Sigmoid colon (tissue), 7 donors: ENCODE measurements around the gene MAPK1IP1L. TPM values are rescaled to one million over a fixed set of nuclear protein-coding genes. Genes with fewer than 3 reads are reported as not detected.

Experiments used
- DNase-seq: peaks from one replicate; pipeline ENCODE4 v3.0.0-alpha.2; 2019
- H3K27ac ChIP-seq, 4 donors: fragments of 200-600 bp; sonication (generic); one replicate each; pipeline ENCODE4 v1.5.1; 2016 to 2019; ENCODE audit warnings: mild to moderate bottlenecking in 1 of 4
- H3K27me3 ChIP-seq, 3 donors: fragments of 200-600 bp; sonication (generic); one replicate each; pipeline ENCODE4 v1.5.1; 2019; ENCODE audit warnings: mild to moderate bottlenecking in 1 of 3
- H3K36me3 ChIP-seq, 4 donors: fragments of 200-600 bp; sonication (generic); one replicate each; pipeline ENCODE4 v1.5.1; 2016 to 2019
- H3K4me1 ChIP-seq, 4 donors: fragments of 200-600 bp; sonication (generic); one replicate each; pipeline ENCODE4 v1.5.1; 2017 to 2019
- H3K4me3 ChIP-seq, 4 donors: fragments of 200-600 bp; sonication (generic); one replicate each; pipeline ENCODE4 v1.5.1; 2017 to 2019; ENCODE audit warnings: mild to moderate bottlenecking in 2 of 4, moderate library complexity in 1 of 4
- H3K9me3 ChIP-seq, 4 donors: fragments of 200-600 bp in 3 of 4; sonication (generic) in 3 of 4; one replicate each; pipeline versions ENCODE4 v1.5.1 to v1.6.1; 2013 to 2019
- CTCF ChIP-seq, 4 experiments: fragments of 450-650 bp in 3 of 4; fragments of 200-600 bp in 1 of 4; IDR thresholded peaks; one replicate each; pipeline ENCODE4 v1.5.1; 2016 to 2019; ENCODE audit warnings: antibody characterized with exemption in 4 of 4, mild to moderate bottlenecking in 3 of 4, moderate library complexity in 2 of 4
- EP300 ChIP-seq, 4 donors: sonication (generic); formaldehyde crosslinking; IDR thresholded peaks; one replicate each; pipeline ENCODE4 v1.6.1; 2017; ENCODE audit warnings: antibody characterized with exemption in 4 of 4
- POLR2A ChIP-seq, 2 donors: fragments of 450-650 bp; IDR thresholded peaks; one replicate each; pipeline ENCODE4 v1.6.1; 2016; ENCODE audit warnings: antibody characterized with exemption in 2 of 2, mild to moderate bottlenecking in 2 of 2, moderate library complexity in 2 of 2
- POLR2AphosphoS5 ChIP-seq, 4 donors: sonication (generic); formaldehyde crosslinking; IDR thresholded peaks; one replicate each; pipeline ENCODE4 v1.6.1; 2017; ENCODE audit warnings: antibody characterized with exemption in 4 of 4
- WGBS, 2 donors: extraction: QIAGEN DNeasy Blood & Tissue Kit; methylation state at CpG; one replicate each; pipeline ENCODE4 v1.1.7; 2013; 5-methylcytosine and 5-hydroxymethylcytosine counted together
- intact Hi-C: fragments of 100-400 bp; cut with DNase I; formaldehyde crosslinking; loops from one replicate; pipeline ENCODE4 v1.15.1; 2023
- polyA plus RNA-seq, 3 donors: library from polyadenylated mRNA; stranded (reverse); fragments of 200-250 nt; gene quantifications; one replicate each; pipeline ENCODE4 v1.2.3, GENCODE V29; 2013
- total RNA-seq, 4 donors: library from RNA; depleted of rRNA; stranded (reverse); fragments of >200 nt; gene quantifications; one replicate each; pipeline ENCODE4 v1.1.0, GENCODE V29; 2016
- donor health status: healthy with polysubstance abuse.
- donor health status: Bipolar disorder and iron deficiency.
- donor health status: healthy.

Gene MAPK1IP1L
- total and polyA plus RNA-seq, 7 donors, result 25.2 to 67.1 (median 40.5) TPM

GRCh38 chr14:55117803-55118441 lies 66.5 kb downstream of the MAPK1IP1L start:
- peaks cover 0 to 14% (median 11%) of the 10 kb centered on the region in 4 donors for H3K4me1 ChIP-seq
- WGBS, 2 donors, result 71 to 77% methylated on average over 7 of the region's 7 CpGs
- H3K27ac ChIP-seq, result peak overlapping the region; percentile 35 to 69 (median 48)
- H3K9me3 ChIP-seq, result no peaks in the 10 kb centered on the region
- no peak overlapping the region for H3K4me3 ChIP-seq
- H3K27me3 ChIP-seq, result no peaks in the 10 kb centered on the region
- no peaks in the 10 kb centered on the region for H3K36me3 ChIP-seq
- intact Hi-C loops, result no loop called here
- TF ChIP-seq CTCF (IDR thresholded peaks at IDR 0.05) (no peak), POLR2AphosphoS5 (IDR thresholded peaks at IDR 0.05) (peak in 1 of 4 donors; percentile 25)
- DNase-seq, result peak; percentile 19

- H3K27ac ChIP-seq, result peak overlapping the region; percentile 35 to 69 (median 48)
- no peaks in the 10 kb centered on the region for H3K9me3 ChIP-seq
- no peak for DNase-seq
- H3K36me3 ChIP-seq, result no peaks in the 10 kb centered on the region
- 58 to 69% methylated on average over 3 of the region's 3 CpGs for WGBS, 2 donors
- intact Hi-C loops, result no loop called here
- TF ChIP-seq EP300 (IDR thresholded peaks at IDR 0.05), result no peak
- TF ChIP-seq CTCF (IDR thresholded peaks at IDR 0.05), result no peak
- no peak for TF ChIP-seq POLR2AphosphoS5 (IDR thresholded peaks at IDR 0.05)
- TF ChIP-seq POLR2A (IDR thresholded peaks at IDR 0.05), result no peak
- no peaks in the 10 kb centered on the region for H3K27me3 ChIP-seq
- H3K4me3 ChIP-seq, result no peak overlapping the region
- H3K4me1 ChIP-seq, result peaks cover 0 to 19% (median 18%) of the 10 kb centered on the region in 4 donors
These were observed 67.3 kb downstream of the MAPK1IP1L start for GRCh38 chr14:55118761-55119160.

Other genes with a start within 250 kb of the MAPK1IP1L start
- gene GCH1, start 148.8 kb upstream of the MAPK1IP1L start, total RNA-seq, result 1 to 10 TPM; 3.2 to 8.1 (median 3.9) TPM
- gene GCH1, start 148.8 kb upstream of the MAPK1IP1L start, polyA plus RNA-seq, result 10 to 100 TPM; 18.7 to 46.2 (median 24.6) TPM
- gene WDHD1, start 24.5 kb upstream of the MAPK1IP1L start, total RNA-seq, result 1 to 10 TPM in 2 of 4 donors, under 1 TPM in 2; 0.66 to 1.4 (median 0.96) TPM
- 1 to 10 TPM in 2 of 3 donors, under 1 TPM in 1; 0.60 to 4.0 (median 1.4) TPM for gene WDHD1, start 24.5 kb upstream of the MAPK1IP1L start, polyA plus RNA-seq
- gene SOCS4, start 24.4 kb upstream of the MAPK1IP1L start, total RNA-seq, result 10 to 100 TPM; 21.9 to 28.5 (median 24.9) TPM
- gene SOCS4, start 24.4 kb upstream of the MAPK1IP1L start, polyA plus RNA-seq, result 1 to 10 TPM; 5.4 to 7.4 (median 6.2) TPM
- gene LGALS3, start 77.6 kb downstream of the MAPK1IP1L start, total RNA-seq, result 100 to 1,000 TPM; 235 to 249 (median 240) TPM
- gene LGALS3, start 77.6 kb downstream of the MAPK1IP1L start, polyA plus RNA-seq, result 1,000 to 10,000 TPM; 1,713 to 4,129 (median 2,701) TPM
- under 1 TPM in 3 of 4 donors, not detected in 1; 0.16 to 0.71 (median 0.41) TPM for gene DLGAP5, start 139.9 kb downstream of the MAPK1IP1L start, total RNA-seq
- gene DLGAP5, start 139.9 kb downstream of the MAPK1IP1L start, polyA plus RNA-seq, result 10 to 100 TPM in 1 of 3 donors, 1 to 10 TPM in 2; 1.2 to 11.0 (median 3.0) TPM
- 10 to 100 TPM; 15.3 to 18.6 (median 17.5) TPM for gene FBXO34, start 219.8 kb downstream of the MAPK1IP1L start, total RNA-seq
- 10 to 100 TPM; 21.9 to 36.0 (median 35.1) TPM for gene FBXO34, start 219.8 kb downstream of the MAPK1IP1L start, polyA plus RNA-seq